ENCODE data around the gene NCAPG2.

Gene NCAPG2

GRCh38 chr7:158602905-158603772, 101.5 kb downstream of the NCAPG2 start:
- no peak for DNase-seq (ENCODE audit: low read depth in 1 of 2, low spot score in 1 of 2)

DNA sequence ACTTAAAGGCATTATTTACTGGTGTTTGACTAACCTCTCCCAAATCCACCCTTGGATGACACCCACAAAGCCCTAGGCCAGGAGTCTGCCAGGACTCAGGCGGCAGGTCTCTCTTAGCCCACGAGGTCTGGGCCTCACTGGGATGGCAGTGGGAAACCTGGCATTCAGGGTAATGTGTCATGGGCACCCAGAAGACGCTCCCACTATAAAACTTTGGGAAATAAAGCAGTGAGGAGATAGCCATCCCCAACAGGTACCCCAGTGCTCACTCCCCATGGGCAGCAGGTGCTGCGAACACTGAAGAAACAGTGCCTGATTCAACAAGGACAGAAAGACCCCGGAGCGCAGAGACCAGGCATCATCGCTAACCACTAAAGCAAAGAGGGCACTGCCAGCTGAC, 102.6 kb downstream of the NCAPG2 start:
- no peak for DNase-seq (ENCODE audit: low read depth in 1 of 2, low spot score in 1 of 2)

GRCh38 chr7:158601090-158601489, 103.5 kb downstream of the NCAPG2 start:
- no peak for DNase-seq (ENCODE audit: low read depth in 1 of 2, low spot score in 1 of 2)

- no peak for DNase-seq (ENCODE audit: low read depth in 1 of 2, low spot score in 1 of 2)
Measured at GRCh38 chr7:158596745-158597144, 107.9 kb downstream of the NCAPG2 start.

GRCh38 chr7:158596309-158596708, 108.3 kb downstream of the NCAPG2 start:
- no peak for DNase-seq (ENCODE audit: low read depth in 1 of 2, low spot score in 1 of 2)

DNA sequence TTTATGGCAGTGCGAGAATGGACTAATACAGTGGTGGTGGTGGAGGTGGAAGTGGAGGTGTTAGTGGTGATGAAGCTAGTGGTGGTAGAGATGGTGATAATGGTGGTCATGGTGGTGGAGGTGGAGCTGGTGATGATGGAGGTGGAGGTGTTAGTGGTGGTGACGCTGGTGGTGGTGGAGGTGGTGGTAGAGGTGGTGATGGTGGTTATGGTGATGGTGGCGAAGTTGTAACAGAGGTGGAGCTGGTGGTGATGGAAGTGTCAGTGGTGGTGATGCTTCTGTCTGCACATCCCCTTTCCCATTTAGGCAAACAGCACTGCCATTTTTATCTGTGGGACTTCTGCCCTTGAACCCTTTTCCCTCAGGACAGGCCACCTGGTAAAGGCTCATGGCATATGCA, 109.5 kb downstream of the NCAPG2 start:
- DNase-seq (ENCODE audit: low read depth in 1 of 2, low spot score in 1 of 2), result no peak

GRCh38 chr7:158592541-158592940, 112.1 kb downstream of the NCAPG2 start:
- DNase-seq (ENCODE audit: low read depth in 1 of 2, low spot score in 1 of 2), result no peak

DNA sequence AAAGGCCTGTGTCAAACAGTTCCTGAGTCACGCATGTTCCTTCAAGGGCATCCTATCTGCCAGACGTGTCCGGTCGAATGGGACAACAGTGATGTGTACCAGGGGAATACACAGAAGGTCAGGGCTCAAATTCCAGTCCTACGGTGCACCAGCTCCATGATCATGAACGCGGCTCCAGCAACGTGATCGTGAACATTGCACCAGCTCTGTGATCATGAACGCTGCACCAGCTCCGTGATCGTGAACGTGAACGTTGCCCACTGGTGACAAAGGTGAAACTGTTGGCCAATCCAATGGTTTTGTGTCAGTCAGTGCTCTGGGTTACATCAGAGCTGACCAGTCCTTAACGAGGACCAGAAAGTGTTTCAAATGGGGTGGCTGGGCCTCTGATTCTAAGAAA, 112.7 kb downstream of the NCAPG2 start:
- DNase-seq (ENCODE audit: low read depth in 1 of 2, low spot score in 1 of 2), result no peak

GRCh38 chr7:158590181-158590530, 114.4 kb downstream of the NCAPG2 start:
- no peak for DNase-seq (ENCODE audit: low read depth in 1 of 2, low spot score in 1 of 2)

DNA sequence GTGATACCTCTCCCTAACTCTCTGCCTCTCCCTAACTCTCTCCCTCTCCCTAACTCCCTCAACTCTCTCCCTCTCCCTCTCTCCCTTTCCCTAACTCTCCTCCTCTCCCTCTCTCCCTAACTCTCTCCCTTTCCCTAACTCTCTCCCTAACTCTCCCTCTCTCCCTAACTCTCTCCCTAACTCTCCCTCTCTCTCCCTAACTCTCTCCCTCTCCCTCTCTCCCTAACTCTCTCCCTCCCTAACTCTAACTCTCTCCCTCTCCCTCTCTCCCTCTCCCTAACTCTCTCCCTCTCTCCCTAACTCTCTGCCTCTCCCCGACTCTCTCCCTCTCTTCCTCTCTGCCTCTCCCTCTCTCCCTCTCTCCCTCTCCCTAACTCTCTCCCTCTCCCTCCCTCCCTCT, 115.0 kb downstream of the NCAPG2 start:
- DNase-seq (ENCODE audit: low read depth in 1 of 2, low spot score in 1 of 2), result no peak

- DNase-seq (ENCODE audit: low read depth in 1 of 2, low spot score in 1 of 2), result no peak
Measured at GRCh38 chr7:158588878-158589442, 115.6 kb downstream of the NCAPG2 start.

- DNase-seq (ENCODE audit: low read depth in 1 of 2, low spot score in 1 of 2), result no peak
Measured at GRCh38 chr7:158588085-158588877, 116.3 kb downstream of the NCAPG2 start.

DNA sequence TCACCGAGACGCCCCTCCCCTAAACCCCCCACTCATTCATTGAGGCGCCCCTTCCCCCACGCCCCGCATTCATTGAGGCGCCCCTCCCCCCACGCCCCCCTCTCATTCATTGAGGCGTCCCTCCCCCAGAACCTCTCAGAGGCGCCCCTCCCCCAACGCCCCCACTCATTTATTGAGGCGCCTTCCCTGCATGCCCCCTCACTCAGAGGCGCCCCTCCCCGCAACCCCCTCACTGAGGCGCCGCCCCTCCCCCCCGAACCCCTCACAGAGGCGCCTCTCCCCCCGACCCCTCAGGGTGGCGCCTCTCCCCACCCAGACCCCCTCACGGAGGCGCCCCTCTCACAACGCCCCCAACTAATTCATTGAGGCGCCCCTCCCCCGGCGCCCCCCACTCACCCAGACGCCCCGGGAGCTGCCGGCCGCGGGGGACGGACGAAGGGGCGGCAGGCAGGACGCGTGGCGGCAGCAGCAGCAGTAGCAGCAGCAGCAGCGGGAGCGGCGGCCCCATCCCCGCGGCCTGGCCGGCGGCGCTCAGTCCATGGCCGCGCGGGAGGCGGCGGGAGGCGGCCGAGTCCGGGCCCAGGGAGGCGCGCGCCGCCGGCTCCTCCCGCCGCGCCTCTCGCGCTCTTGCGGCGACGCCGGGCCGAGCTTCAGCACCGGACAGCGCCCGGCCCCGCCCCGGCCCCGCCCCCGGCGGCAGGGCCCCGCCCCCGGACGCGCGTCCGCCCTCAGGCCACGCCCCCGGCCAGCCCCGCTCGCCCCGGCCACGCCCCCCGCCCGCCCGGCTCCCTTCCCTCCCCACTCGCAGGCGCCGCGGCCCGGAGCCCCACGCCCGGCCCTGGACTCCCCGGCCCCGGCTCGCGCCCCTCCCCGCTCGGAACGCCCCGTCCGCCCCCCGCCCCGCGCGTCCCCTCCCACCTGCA, 117.2 kb downstream of the NCAPG2 start, which contains the start of gene PTPRN2:
Gene PTPRN2 (minus strand): TSS at position 662 of the 923 bp plus-strand sequence.
- peak in 1 of 2 donors; percentile 43 for DNase-seq (ENCODE audit: low read depth in 1 of 2, low spot score in 1 of 2)

GRCh38 chr7:158586499-158587161, 118.0 kb downstream of the NCAPG2 start:
- DNase-seq (ENCODE audit: low read depth in 1 of 2, low spot score in 1 of 2), result no peak

DNA sequence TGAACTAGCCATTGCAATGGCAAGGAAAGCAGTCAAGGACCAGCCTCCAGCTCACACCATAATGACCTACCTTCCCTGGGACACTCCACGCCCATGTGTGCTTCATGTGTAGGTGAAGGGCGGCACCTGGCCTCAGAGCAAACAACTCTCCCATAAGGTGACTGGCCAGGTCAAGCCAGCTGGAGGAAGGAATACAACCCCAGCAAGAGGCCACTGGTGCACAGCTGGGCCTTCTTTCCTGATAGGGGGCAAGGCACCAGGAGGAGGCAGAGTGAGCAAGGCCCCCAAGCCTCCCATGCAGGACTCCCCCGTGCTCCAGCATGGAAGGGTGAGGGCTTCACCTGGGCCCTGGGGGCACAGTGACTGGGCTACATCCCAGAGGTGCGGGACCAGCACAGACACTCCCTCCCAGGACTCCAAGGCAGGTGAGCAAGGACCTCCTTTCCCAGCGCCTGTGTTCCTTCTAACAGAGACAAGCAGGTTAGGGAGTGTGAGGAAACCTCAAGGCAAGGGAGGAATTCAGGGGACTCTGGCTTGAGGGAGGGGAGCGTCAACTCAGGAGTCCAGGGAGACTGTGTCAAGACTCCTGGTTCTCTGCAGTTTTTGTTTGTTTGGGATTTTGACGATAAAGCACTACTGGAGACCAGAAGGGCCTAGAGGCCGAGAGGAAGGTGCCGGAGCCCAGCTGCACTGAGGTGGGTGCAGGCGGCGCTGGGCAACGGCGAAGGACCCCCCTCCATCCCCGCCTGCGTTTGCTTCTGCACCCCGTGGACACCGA, 118.7 kb downstream of the NCAPG2 start:
- DNase-seq (ENCODE audit: low read depth in 1 of 2, low spot score in 1 of 2), result no peak

DNA sequence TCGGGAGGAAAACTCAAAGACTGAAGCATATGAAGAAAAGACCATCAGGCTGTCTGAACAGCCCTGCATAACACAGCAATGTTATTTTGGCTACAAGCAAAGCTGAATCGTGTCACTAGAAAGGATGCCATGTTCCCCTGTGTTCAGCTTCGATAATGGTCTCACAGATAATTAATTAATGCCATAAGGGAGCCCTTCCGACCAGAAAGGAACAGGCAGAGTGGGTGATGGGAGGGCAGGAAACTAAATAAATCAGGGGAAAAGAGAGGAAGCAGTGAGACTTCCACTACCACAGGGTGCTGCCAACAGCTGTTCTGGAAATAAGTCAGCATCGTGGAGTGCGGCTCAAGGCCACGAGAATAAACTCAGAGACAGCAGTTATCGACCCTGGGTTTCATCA, 120.2 kb downstream of the NCAPG2 start:
- DNase-seq (ENCODE audit: low read depth in 1 of 2, low spot score in 1 of 2), result no peak

GRCh38 chr7:158583810-158584209, 120.8 kb downstream of the NCAPG2 start:
- DNase-seq (ENCODE audit: low read depth in 1 of 2, low spot score in 1 of 2), result no peak

GRCh38 chr7:158583143-158583542, 121.5 kb downstream of the NCAPG2 start:
- DNase-seq (ENCODE audit: low read depth in 1 of 2, low spot score in 1 of 2), result no peak

DNA sequence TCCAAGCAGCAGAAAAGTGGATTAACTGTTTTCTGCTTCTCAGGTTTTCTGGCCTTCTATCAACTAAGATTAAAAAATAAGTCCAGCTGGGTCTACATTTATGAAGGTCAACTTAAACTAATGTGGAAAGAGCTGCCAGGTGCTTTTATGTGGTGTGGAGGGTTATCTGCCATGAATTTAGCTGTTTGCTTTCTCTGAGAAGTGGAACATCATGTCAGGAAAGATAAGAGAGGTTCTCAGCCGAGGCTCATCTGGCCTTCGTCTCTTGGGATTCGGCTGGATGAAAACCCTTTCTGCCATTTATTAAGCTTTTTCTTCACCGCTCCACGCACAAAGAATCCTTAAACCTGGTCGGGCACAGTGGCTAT, 122.5 kb downstream of the NCAPG2 start:
- DNase-seq (ENCODE audit: low read depth in 1 of 2, low spot score in 1 of 2), result no peak
